ENCODE data around the gene UBAC2.

DNA sequence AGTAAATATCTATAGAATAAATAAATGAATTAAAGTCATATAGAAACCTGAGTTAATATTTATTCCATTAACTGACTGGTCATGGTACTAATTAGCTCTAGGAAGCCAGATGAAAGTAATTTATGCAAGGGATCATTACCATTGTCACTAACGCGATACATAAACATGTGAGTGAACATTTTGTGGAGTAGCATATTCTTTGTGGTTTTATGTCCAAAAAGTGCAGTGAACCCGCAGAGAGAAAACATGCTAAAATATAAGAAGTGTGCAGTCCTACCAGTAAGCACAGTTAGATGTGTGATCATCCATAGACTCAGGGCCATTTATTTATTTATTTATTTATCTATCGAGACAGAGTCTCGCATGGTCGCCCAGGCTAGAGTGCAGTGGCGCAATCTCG, 104.9 kb downstream of the UBAC2 start:
- TF ChIP-seq, protein P1, sequence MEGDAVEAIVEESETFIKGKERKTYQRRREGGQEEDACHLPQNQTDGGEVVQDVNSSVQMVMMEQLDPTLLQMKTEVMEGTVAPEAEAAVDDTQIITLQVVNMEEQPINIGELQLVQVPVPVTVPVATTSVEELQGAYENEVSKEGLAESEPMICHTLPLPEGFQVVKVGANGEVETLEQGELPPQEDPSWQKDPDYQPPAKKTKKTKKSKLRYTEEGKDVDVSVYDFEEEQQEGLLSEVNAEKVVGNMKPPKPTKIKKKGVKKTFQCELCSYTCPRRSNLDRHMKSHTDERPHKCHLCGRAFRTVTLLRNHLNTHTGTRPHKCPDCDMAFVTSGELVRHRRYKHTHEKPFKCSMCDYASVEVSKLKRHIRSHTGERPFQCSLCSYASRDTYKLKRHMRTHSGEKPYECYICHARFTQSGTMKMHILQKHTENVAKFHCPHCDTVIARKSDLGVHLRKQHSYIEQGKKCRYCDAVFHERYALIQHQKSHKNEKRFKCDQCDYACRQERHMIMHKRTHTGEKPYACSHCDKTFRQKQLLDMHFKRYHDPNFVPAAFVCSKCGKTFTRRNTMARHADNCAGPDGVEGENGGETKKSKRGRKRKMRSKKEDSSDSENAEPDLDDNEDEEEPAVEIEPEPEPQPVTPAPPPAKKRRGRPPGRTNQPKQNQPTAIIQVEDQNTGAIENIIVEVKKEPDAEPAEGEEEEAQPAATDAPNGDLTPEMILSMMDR (IDR thresholded peaks at IDR 0.05 in 4 of 5, conservative IDR thresholded peaks at IDR 0.05 in 1 of 5), result no peak
- TF ChIP-seq POLR2A (IDR thresholded peaks at IDR 0.05), result no peak
